ENCODE results near the gene MSL2.
"Not testable (repeated sequence)": the region's sequence is repeated elsewhere in the genome, so short reads cannot be mapped to it uniquely, and the experiment has no call there.

Gene MSL2

GRCh38 chr3:136146981-136147729 lies 49.0 kb downstream of the MSL2 start:
- DNase-seq (ENCODE audit: low read depth in 2 of 2) = no peak

DNA sequence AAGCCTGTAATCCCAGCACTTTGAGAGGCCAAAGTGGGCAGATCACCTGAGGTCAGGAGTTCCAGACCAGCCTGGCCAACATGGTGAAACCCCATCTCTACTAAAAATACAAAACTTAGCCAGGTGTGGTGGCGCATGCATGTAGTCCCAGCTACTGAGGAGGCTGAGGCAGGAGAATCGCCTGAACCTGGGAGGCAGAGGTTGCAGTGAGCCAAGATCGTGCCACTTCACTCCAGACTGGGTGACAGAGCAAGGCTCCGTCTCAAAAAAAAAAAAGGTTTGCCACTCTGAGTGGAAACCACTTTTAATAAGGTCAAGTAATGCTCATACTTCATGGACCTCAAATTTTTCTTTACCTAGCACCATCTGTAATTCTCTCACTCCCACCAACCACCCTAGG lies 51.7 kb downstream of the MSL2 start:
- DNase-seq (ENCODE audit: low read depth in 2 of 2) = not testable (repeated sequence)

DNA sequence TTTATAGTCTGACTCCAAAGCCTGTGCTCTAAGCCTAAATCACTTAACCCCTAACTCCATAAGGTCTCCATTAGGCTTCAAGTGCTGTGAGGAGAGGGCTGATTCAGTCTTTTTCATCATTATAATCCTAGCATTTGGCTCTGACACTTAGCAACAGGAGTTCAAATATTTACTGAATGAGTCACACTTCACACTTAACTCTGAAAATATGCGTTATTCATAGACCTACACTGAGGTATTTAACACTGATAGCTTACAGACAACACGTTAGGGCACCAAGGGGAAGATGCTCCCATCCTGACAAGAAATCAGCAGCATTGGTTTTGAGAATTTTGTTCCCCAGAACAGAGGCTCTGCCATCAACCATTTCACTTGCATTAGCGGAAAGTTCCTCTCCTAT lies 53.5 kb downstream of the MSL2 start:
- DNase-seq (ENCODE audit: low read depth in 2 of 2) = no peak

DNA sequence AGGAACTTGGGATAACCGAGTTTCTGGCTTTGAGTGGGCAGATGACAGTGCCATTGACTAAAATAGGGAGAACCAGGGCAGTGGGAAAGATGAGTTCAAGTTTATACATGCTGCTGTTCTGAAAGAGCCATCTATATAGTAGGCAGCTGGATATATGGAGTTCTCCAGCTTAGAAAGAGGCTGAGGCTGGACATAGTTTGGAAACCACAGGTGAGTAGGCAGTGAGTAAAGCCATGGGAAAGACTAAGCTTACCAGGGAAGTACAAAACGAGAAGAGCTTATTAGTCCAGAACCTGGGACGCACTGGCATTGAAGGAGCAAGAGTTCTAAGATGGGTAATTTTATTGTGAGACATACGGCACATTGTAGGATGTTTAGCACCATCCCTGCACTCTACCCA lies 54.2 kb downstream of the MSL2 start:
- no peak for DNase-seq (ENCODE audit: low read depth in 2 of 2)

DNA sequence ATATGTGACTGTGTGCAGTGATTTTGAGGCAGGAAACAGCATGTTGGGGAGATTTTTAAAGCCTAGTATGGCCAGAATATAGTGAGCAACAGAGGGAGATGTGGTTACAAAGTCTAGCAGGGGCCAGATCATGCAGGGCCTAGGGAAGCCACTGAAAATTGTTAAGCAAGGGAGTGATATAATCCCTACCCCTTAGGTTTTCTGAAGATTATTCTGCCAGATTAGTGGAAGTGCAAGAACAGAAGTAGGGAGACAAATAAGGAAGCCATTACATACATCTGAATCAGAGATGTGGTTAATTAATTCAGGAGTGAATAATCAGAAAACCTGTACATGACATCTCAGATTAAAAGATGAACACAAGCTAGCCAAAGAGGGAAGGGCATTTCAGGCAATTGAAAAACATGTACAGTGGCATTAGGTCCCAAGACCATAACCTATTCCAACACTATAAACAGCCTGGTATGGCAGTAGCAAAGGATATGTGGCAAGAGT lies 54.8 kb downstream of the MSL2 start:
- no peak for DNase-seq (ENCODE audit: low read depth in 2 of 2)

- no peak for DNase-seq (ENCODE audit: low read depth in 2 of 2)
Measured at GRCh38 chr3:136136454-136136853, 59.7 kb downstream of the MSL2 start.

DNA sequence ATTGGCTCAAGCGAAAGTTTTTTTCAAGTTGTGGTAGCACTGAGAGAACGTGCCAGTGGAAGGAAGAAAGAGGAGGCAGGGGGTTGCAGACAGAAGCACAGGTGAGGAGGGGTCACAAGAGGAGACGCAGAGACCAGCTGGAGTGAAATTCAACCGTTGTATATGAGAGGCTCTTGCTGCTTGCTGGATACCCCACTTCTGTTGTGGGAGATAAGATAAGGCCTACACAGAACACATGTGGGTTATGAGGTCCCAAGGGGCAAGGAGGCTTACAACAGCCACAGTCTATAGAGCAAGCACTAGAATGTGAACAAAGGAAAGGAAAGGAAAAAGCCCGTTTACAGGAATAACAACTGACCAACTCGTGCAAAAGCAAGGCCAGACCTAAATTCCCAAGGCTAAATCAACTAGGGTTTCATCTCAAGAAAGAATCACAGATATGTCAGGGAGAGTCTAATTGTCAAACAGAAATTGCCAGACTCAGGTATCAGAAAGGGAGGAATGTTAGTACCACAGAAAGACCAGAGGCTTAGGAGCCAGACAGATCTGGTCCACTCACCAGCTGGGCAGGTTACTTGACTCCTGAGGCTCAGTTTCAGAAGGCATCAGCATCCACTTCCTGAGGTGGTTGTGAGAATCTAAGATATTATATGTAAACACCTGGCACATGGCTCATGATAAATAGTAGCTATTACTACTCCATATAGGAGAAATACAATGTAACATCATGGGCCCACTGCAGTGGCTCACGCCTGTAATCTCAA lies 60.9 kb downstream of the MSL2 start:
- DNase-seq (ENCODE audit: low read depth in 2 of 2) = no peak

GRCh38 chr3:136134091-136134490 lies 62.0 kb downstream of the MSL2 start:
- no peak for DNase-seq (ENCODE audit: low read depth in 2 of 2)

- DNase-seq (ENCODE audit: low read depth in 2 of 2) = not testable (repeated sequence)
Measured at GRCh38 chr3:136131647-136132046, 64.5 kb downstream of the MSL2 start.

GRCh38 chr3:136122006-136122405 lies 74.1 kb downstream of the MSL2 start:
- DNase-seq (ENCODE audit: low read depth in 2 of 2) = no peak

DNA sequence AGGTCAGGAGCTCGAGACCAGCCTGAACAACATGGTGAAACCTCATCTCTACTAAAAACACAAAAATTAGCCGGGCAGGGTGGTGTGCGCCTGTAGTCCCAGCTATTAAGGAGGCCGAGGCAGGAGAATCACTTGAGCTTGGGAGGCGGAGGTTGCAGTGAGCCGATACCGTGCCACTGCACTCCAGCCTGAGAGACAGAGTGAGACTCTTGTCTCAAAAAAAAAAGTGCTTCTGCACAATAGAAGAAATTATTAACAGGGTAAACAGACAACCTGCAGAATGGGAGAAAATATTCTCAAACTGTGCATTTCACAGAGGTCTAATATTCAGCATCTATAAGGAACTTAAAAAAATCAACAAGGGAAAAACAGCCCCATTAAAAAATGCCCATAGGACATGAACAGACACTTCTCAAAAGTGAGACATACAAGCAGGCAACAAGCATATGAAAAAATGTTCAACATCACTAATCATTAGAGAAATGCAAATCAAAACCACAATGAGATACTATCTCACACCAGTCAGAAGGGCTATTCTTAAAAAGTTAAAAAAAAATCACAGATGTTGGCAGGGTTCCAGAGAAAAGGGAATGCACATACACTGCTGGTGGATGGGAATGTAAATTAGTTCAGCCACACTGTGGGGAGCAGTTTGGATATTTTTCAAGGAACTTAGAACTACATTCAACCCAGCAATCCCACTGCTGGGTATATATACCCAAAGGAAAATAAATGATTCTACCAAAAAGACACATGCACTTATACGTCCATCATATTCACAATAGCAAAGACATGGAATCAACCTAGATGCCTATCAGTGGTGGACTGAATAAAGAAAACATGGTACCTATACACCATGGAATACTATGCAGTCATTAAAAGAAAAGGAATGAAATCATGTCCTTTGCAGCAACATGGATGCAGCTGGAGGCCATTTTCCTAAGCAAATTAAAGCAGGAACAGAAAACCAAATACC lies 75.5 kb downstream of the MSL2 start:
- no peak for DNase-seq (ENCODE audit: low read depth in 2 of 2)

DNA sequence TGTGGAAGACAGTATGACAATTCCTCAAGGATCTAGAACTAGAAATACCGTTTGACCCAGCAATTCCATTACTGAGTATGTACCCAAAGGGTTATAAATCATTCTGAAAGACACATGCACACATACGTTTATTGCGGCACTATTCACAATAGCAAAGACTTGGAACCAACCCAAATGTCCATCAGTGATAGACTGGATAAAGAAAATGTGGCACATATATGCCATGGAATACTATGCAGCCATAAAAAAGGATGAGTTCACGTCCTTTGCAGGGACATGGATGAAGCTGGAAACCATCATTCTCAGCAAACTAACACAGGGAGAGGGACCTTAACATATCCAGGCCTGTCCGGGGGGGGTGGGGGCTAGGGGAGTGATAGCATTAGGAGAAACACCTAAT lies 76.4 kb downstream of the MSL2 start:
- DNase-seq (ENCODE audit: low read depth in 2 of 2) = not testable (repeated sequence)

GRCh38 chr3:136119332-136119731 lies 76.8 kb downstream of the MSL2 start:
- DNase-seq (ENCODE audit: low read depth in 2 of 2) = not testable (repeated sequence)

GRCh38 chr3:136114421-136114820 lies 81.7 kb downstream of the MSL2 start:
- no peak for DNase-seq (ENCODE audit: low read depth in 2 of 2)

- no peak for DNase-seq (ENCODE audit: low read depth in 2 of 2)
Measured at GRCh38 chr3:136110481-136110880, 85.7 kb downstream of the MSL2 start.

- DNase-seq (ENCODE audit: low read depth in 2 of 2) = no peak
Measured at GRCh38 chr3:136109499-136109898, 86.6 kb downstream of the MSL2 start.

DNA sequence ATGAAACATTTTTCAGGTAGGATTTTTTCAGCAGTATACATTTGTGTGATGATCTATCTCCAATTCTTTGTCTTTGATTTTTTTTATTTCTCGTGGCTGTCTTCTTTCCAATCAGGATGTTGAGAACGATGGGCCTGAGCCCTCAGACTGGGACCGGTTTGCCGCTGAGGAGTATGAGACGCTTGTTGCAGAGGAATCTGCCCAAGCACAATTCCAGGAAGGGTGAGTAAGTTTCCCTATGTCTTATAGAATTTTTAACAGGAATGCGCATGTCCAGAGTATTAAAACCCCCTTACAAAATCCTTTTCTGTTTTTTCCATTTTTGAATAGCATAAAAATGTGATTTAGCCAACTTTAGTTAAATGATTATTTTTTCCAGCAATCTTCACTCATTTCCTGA lies 90.0 kb downstream of the MSL2 start:
- DNase-seq (ENCODE audit: low read depth in 2 of 2) = no peak

GRCh38 chr3:136105044-136105443 lies 91.1 kb downstream of the MSL2 start:
- no peak for DNase-seq (ENCODE audit: low read depth in 2 of 2)
